D341Med (cell line): Measurements from ENCODE around the gene RRM2.
"Not testable (repeated sequence)": the region's sequence is repeated elsewhere in the genome, so short reads cannot be mapped to it uniquely, and the experiment has no call there.

Experiments
- DNase-seq: peaks from one replicate; pipeline ENCODE4 v3.0.0; 2012; ENCODE audit warnings: low spot score

The RRM2 gene

GRCh38 chr2:10091182-10091888, 31.2 kb upstream of the RRM2 start:
- no peak for DNase-seq

- DNase-seq = not testable (repeated sequence)
These were observed 30.7 kb upstream of the RRM2 start for GRCh38 chr2:10091889-10092244.

- no peak for DNase-seq
These were observed 28.2 kb upstream of the RRM2 start for GRCh38 chr2:10094271-10094814.

- no peak for DNase-seq
These were observed 27.4 kb upstream of the RRM2 start for GRCh38 chr2:10095175-10095574.

GRCh38 chr2:10096641-10097040, 25.9 kb upstream of the RRM2 start:
- no peak for DNase-seq

GRCh38 chr2:10097352-10098148, 25.0 kb upstream of the RRM2 start:
- peak; percentile 89 for DNase-seq

- no peak for DNase-seq
These were observed 21.0 kb upstream of the RRM2 start for GRCh38 chr2:10101491-10101890.

- DNase-seq = no peak
These were observed 19.4 kb upstream of the RRM2 start for GRCh38 chr2:10103179-10103578.

- not testable (repeated sequence) for DNase-seq
These were observed 17.6 kb upstream of the RRM2 start for GRCh38 chr2:10104906-10105305.

GRCh38 chr2:10109311-10109710, 13.2 kb upstream of the RRM2 start:
- no peak for DNase-seq

GRCh38 chr2:10119027-10119325, 3.6 kb upstream of the RRM2 start:
- DNase-seq = no peak

- no peak for DNase-seq
These were observed 2.9 kb upstream of the RRM2 start for GRCh38 chr2:10119601-10120157.

- DNase-seq = peak; percentile 95
These were observed 2.2 kb upstream of the RRM2 start for GRCh38 chr2:10120158-10120876.

- DNase-seq = no peak
These were observed 1.5 kb upstream of the RRM2 start for GRCh38 chr2:10120877-10121574.

GRCh38 chr2:10123281-10123680, 742 bp downstream of the RRM2 start:
- no peak for DNase-seq

GRCh38 chr2:10124538-10125045, 2.1 kb downstream of the RRM2 start:
- no peak for DNase-seq

GRCh38 chr2:10125842-10126631, 3.5 kb downstream of the RRM2 start:
- DNase-seq = no peak

GRCh38 chr2:10126632-10127026, 4.1 kb downstream of the RRM2 start:
- DNase-seq = no peak

- DNase-seq = no peak
These were observed 5.9 kb downstream of the RRM2 start for GRCh38 chr2:10128420-10128819.

GRCh38 chr2:10129490-10129889, 7.0 kb downstream of the RRM2 start:
- no peak for DNase-seq

- no peak for DNase-seq
These were observed 9.6 kb downstream of the RRM2 start for GRCh38 chr2:10132043-10132575.
